BJ (cell line): ENCODE measurements around the gene ACTBL2. TPM values are rescaled to one million over a fixed set of nuclear protein-coding genes. Genes with fewer than 3 reads are reported as not detected.

Experiments
- CTCF ChIA-PET: fragments of 350-600 bp; formaldehyde crosslinking; extraction: SDS; loops from one replicate; lab custom pipeline; 2021; ENCODE audit warnings: antibody characterized with exemption, inconsistent platforms; lab: Yijun Ruan, JAX
- POLR2A ChIA-PET: fragments of 300-600 bp; sonication (Branson Sonifier 250); formaldehyde crosslinking; extraction: SDS; loops from one replicate; lab custom pipeline; 2021; ENCODE audit warnings: antibody characterized with exemption; lab: Charles Lee
- DNase-seq: peaks from one replicate; pipeline ENCODE4 v3.0.0-alpha.2; 2011; ENCODE audit warnings: low read depth
- H3K27me3 ChIP-seq: 2 replicates; pipeline ENCODE4 v1.6.0; 2011; ENCODE audit warnings: low read length; ENCODE audit not compliant: control insufficient read depth, insufficient read depth
- H3K36me3 ChIP-seq: 2 replicates; pipeline ENCODE4 v1.5.1; 2011; ENCODE audit warnings: low read length; ENCODE audit not compliant: control insufficient read depth, insufficient read depth
- H3K4me3 ChIP-seq: 2 replicates; pipeline ENCODE4 v1.5.1; 2011; ENCODE audit warnings: low read depth, mild to moderate bottlenecking, control low read depth, low read length
- polyA plus RNA-seq: library from polyadenylated mRNA; depleted of rRNA; stranded (reverse); fragments of >200 nt; gene quantifications from 2 replicates; pipeline ENCODE4 v1.2.3, GENCODE V29; 2011
- TF ChIP-seq, protein P1 (sequence below): IDR thresholded peaks from 2 replicates; pipeline ENCODE4 v1.5.1; 2011; ENCODE audit warnings: low read depth, mild to moderate bottlenecking, control low read depth, inconsistent platforms, low read length, moderate library complexity; ENCODE audit not compliant: insufficient read depth

Gene ACTBL2
- polyA plus RNA-seq, 1 experiment: 0.05 TPM

DNA sequence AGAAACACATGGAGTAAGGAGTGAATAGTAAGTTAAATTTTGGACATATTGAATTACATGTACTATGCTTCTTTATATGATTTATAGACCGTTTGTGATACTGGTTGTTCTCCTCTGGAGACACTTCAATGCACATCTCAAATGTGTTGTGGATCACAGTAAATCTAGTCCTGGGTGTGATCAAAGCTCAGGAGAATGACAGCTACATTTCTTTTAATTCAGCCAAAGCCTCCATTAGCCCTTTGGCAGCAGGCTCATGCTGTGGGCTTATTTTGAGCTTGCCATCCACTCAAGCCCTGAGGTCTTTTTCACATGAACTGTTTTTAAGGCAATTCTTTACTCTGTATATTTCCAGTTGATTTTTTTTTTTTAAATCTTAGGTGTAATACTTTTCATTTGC, 34.6 kb upstream of the ACTBL2 start:
- ChIA-PET CTCF (no interaction called here), POLR2A (no interaction called here)
- H3K36me3 ChIP-seq: no peaks in the 10 kb centered on the region
- TF ChIP-seq, protein P1, sequence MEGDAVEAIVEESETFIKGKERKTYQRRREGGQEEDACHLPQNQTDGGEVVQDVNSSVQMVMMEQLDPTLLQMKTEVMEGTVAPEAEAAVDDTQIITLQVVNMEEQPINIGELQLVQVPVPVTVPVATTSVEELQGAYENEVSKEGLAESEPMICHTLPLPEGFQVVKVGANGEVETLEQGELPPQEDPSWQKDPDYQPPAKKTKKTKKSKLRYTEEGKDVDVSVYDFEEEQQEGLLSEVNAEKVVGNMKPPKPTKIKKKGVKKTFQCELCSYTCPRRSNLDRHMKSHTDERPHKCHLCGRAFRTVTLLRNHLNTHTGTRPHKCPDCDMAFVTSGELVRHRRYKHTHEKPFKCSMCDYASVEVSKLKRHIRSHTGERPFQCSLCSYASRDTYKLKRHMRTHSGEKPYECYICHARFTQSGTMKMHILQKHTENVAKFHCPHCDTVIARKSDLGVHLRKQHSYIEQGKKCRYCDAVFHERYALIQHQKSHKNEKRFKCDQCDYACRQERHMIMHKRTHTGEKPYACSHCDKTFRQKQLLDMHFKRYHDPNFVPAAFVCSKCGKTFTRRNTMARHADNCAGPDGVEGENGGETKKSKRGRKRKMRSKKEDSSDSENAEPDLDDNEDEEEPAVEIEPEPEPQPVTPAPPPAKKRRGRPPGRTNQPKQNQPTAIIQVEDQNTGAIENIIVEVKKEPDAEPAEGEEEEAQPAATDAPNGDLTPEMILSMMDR: no peak
- H3K4me3 ChIP-seq: no peak overlapping the region
- H3K27me3 ChIP-seq: no peaks in the 10 kb centered on the region; the same call in 1 of the 2 replicates
- no peak for DNase-seq

DNA sequence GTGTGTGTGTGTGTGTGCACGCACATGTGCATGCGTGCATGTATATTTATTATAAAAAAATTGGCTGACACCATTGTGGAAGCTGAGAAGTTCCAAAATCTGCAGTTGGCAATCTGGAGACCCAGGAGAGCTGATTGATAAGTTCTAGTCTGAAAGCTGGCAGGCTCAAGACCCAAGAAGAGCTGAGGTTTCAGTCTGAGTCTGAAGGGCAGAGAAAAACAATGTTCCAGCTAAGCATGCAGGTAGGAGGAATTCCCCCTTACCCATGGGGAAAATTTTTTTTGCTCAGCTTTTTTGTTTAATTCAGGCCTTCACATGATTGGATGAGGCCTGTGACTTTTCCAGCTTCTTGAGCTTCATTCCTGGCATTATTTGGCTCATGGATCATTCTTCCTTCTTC, 31.2 kb upstream of the ACTBL2 start:
- Histone ChIP-seq H3K27me3 (peaks cover 3% of the 10 kb centered on the region; the same call in 1 of the 2 replicates), H3K4me3 (no peak overlapping the region), H3K36me3 (no peaks in the 10 kb centered on the region)
- TF ChIP-seq, protein P1: no peak
- POLR2A ChIA-PET: interaction anchor here (0.5 kb wide), 1 partner anchor 344 kb away, joined by 16 read pairs; no protein-coding TSS in a partner anchor
- no peak for DNase-seq
- CTCF ChIA-PET: interaction anchor here (0.7 to 3.4 kb wide), 3 partner anchors 12 to 946 kb away, joined by 4 to 25 read pairs (median 5); no protein-coding TSS in a partner anchor

DNA sequence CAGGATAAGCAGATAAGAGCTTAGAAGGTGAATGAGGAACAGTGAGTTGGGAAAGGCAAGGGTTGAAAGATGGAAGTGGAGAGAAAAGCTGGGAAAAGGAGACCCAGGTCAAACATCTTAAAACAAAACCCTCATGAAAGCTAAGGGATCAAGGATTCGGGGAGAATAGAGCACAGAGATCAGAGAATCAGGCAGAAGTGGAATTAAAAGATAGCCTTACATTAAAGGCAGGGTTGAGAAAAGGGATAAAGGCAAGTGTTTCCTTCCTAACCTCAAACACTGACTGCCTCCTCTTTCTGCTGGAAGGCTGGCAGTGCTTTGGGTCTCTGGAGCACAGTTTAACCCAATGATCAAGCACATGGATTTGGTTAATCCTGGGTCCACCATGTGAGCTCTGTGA, 28.7 kb upstream of the ACTBL2 start:
- no peak for DNase-seq
- Histone ChIP-seq H3K36me3 (no peaks in the 10 kb centered on the region), H3K27me3 (peaks cover 3% of the 10 kb centered on the region; the same call in 1 of the 2 replicates), H3K4me3 (no peak overlapping the region)
- TF ChIP-seq, protein P1: no peak
- ChIA-PET POLR2A (no interaction called here), CTCF (interaction anchor here (1.2 to 3.4 kb wide), 2 partner anchors 10 to 12 kb away, joined by 3 to 25 read pairs; no protein-coding TSS in a partner anchor)

DNA sequence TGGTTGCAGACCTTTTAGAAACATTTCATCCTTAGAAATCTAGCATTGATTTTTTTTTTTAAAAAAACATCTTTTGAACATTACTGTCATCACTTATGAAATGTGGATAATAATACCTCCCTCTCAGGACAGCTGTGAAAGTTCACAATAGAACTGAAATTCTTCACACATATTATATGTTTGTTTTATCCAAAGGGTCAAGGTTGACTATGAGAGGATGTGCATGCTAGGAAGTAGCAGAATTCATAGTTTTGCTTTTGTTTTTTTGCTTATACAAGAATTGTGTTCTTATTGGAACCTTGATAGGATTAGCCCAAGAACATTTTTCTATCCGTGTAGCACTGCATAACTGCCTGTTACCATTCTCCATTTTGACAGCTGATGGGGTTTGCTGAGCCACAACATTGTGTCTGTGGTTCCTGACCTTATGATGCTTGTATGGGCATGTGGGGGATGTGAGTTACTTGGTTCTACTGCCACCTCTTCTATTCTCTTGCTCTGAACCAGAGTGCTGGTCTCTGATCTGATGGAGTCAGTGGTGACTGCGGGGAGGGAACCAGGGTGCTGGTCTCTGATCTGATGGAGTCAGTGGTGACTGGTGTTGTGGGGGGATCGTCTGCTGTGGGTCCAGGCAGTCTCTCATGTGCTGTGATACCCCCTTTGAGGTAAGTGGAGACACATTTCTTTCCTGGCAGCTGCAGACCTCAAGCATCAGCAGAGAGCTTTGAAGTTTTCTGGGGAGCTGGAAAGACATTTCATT, 27.1 kb upstream of the ACTBL2 start:
- no peaks in the 10 kb centered on the region for H3K36me3 ChIP-seq
- ChIA-PET CTCF (interaction anchor here (0.6 to 2.3 kb wide), 5 partner anchors 10 to 1239 kb away, joined by 3 to 17 read pairs (median 3); no protein-coding TSS in a partner anchor), POLR2A (no interaction called here)
- TF ChIP-seq, protein P1: no peak
- no peak for DNase-seq
- peaks cover 3% of the 10 kb centered on the region; the same call in 1 of the 2 replicates for H3K27me3 ChIP-seq
- no peak overlapping the region for H3K4me3 ChIP-seq

DNA sequence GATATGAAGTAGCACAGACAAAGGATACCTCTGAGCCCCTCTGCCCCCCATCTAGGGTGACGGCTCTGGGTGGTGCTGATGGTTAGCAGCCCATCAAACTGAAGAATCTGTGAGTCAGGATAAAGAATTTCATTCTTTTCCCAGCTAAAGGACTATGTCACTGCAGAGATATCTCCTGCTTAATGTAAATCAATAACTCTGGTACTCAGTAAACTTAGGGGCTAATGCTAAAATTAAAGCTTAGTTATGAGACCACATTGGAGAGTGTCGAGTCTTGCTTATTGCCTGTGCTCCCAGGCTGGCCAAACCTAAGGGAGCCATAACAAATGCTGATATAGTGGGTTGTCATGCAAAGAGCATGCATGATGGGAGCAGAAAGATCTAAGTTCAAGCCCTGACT, 25.6 kb upstream of the ACTBL2 start:
- Histone ChIP-seq H3K36me3 (no peaks in the 10 kb centered on the region), H3K27me3 (peaks cover 3% of the 10 kb centered on the region; the same call in 1 of the 2 replicates), H3K4me3 (no peak overlapping the region)
- TF ChIP-seq, protein P1: no peak
- DNase-seq: no peak
- ChIA-PET POLR2A (no interaction called here), CTCF (interaction anchor here (1.1 to 1.5 kb wide), 3 partner anchors 9 to 271 kb away, joined by 3 to 4 read pairs (median 3); no protein-coding TSS in a partner anchor)
